Hepatocyte (in vitro differentiated cells): ENCODE results near the gene DDX18. TPM values are rescaled to one million over a fixed set of nuclear protein-coding genes. Genes with fewer than 3 reads are reported as not detected.

Experiments
- DNase-seq: peaks from one replicate; pipeline ENCODE4 v3.0.0-alpha.2; 2016; ENCODE audit warnings: low spot score
- H2AFZ ChIP-seq: fragments of 200-600 bp; sonication (generic); 2 replicates; pipeline ENCODE4 v1.6.0; 2016; ENCODE audit warnings: antibody characterized with exemption, mild to moderate bottlenecking
- H3K27ac ChIP-seq: fragments of 200-600 bp; sonication (generic); 2 replicates; pipeline ENCODE4 v1.5.1; 2016; ENCODE audit warnings: mild to moderate bottlenecking
- H3K27me3 ChIP-seq: fragments of 200-600 bp; sonication (generic); 2 replicates; pipeline ENCODE4 v1.6.1; 2016
- H3K36me3 ChIP-seq: fragments of 200-600 bp; sonication (generic); replicated peaks from 2 replicates; pipeline ENCODE4 v1.5.1; 2016; ENCODE audit warnings: low read depth; ENCODE audit not compliant: insufficient read depth
- H3K4me1 ChIP-seq: fragments of 200-600 bp; sonication (generic); 2 replicates; pipeline ENCODE4 v1.5.1; 2016; ENCODE audit warnings: mild to moderate bottlenecking, moderate library complexity; ENCODE audit not compliant: insufficient read depth
- H3K4me2 ChIP-seq: fragments of 200-600 bp; sonication (generic); 2 replicates; pipeline ENCODE4 v1.6.0; 2016
- H3K4me3 ChIP-seq: fragments of 200-600 bp; sonication (generic); 2 replicates; pipeline ENCODE4 v1.5.1; 2016; ENCODE audit warnings: mild to moderate bottlenecking
- H3K79me2 ChIP-seq: fragments of 200-600 bp; sonication (generic); 2 replicates; pipeline ENCODE4 v1.6.0; 2017; ENCODE audit warnings: mild to moderate bottlenecking
- H3K9me2 ChIP-seq: fragments of 200-600 bp; sonication (generic); replicated peaks from 2 replicates; pipeline ENCODE4 v1.6.0; 2017; ENCODE audit warnings: mild to moderate bottlenecking; ENCODE audit not compliant: insufficient read depth
- H3K9me3 ChIP-seq: fragments of 200-600 bp; sonication (generic); 2 replicates; pipeline ENCODE4 v1.5.1; 2016; ENCODE audit warnings: low read depth, mild to moderate bottlenecking
- H4K20me1 ChIP-seq: fragments of 200-600 bp; sonication (generic); 2 replicates; pipeline ENCODE4 v1.6.0; 2016; ENCODE audit warnings: mild to moderate bottlenecking; ENCODE audit not compliant: insufficient read depth, poor library complexity, severe bottlenecking
- CTCF ChIP-seq: fragments of 200-600 bp; sonication (generic); IDR thresholded peaks from 2 replicates; pipeline ENCODE4 v1.5.1; 2016; ENCODE audit warnings: antibody characterized with exemption, mild to moderate bottlenecking; ENCODE audit not compliant: poor library complexity
- EZH2 ChIP-seq: fragments of 200-600 bp; sonication (generic); IDR thresholded peaks from 2 replicates; pipeline ENCODE4 v1.6.1; 2016; ENCODE audit warnings: antibody characterized with exemption, mild to moderate bottlenecking, borderline replicate concordance
- EZH2phosphoT487 ChIP-seq: fragments of 200-600 bp; sonication (generic); IDR thresholded peaks from one replicate; pipeline ENCODE4 v1.6.1; 2018; ENCODE audit warnings: antibody characterized with exemption, mild to moderate bottlenecking, low read depth, moderate library complexity; ENCODE audit not compliant: unreplicated experiment, severe bottlenecking
- WGBS: methylation state at CpG from one replicate; pipeline ENCODE4 v1.1.6; 2016; ENCODE audit warnings: low lambda C conversion rate; ENCODE audit errors: missing lambda C conversion rate; 5-methylcytosine and 5-hydroxymethylcytosine counted together
- polyA plus RNA-seq: library from polyadenylated mRNA; unstranded; fragments of >200 nt; fragmentation: Nextera tagmentation; extraction: Ambion mirVana; gene quantifications from 2 replicates; pipeline ENCODE4 v1.2.1, GENCODE V29; 2016
- total RNA-seq: library from RNA; depleted of rRNA; stranded (reverse); fragments of >200 nt; gene quantifications from 2 replicates; pipeline ENCODE4 v1.2.3, GENCODE V29; 2014

Gene DDX18
- total and polyA plus RNA-seq, 2 experiments from 2014 or later: 27.7 to 58.9 TPM

GRCh38 chr2:117850461-117850860 is 36.0 kb downstream of the DDX18 start:
- WGBS: 6% methylated on average over 4 of the region's 4 CpGs
- Histone ChIP-seq H3K9me2 (no peaks in the 10 kb centered on the region), H4K20me1 (no peaks in the 10 kb centered on the region), H3K36me3 (no peaks in the 10 kb centered on the region), H3K4me2 (no peak overlapping the region), H3K4me1 (no peaks in the 10 kb centered on the region), H3K27ac (no peak overlapping the region), H3K4me3 (no peak overlapping the region), H2AFZ (no peak overlapping the region), H3K79me2 (no peaks in the 10 kb centered on the region), H3K9me3 (no peaks in the 10 kb centered on the region), H3K27me3 (peaks cover 37% of the 10 kb centered on the region)
- TF ChIP-seq EZH2 (no peak), EZH2phosphoT487 (no peak), CTCF (no peak)
- DNase-seq: no peak

GRCh38 chr2:117851969-117852368 is 37.5 kb downstream of the DDX18 start:
- no peaks in the 10 kb centered on the region for H3K36me3 ChIP-seq
- H3K27me3 ChIP-seq: peaks cover 37% of the 10 kb centered on the region
- H3K27ac ChIP-seq: no peak overlapping the region
- 49% methylated on average over 3 of the region's 3 CpGs for WGBS
- no peak for TF ChIP-seq EZH2
- no peak for TF ChIP-seq EZH2phosphoT487
- no peak for TF ChIP-seq CTCF
- H4K20me1 ChIP-seq: no peaks in the 10 kb centered on the region
- no peak overlapping the region for H2AFZ ChIP-seq
- no peaks in the 10 kb centered on the region for H3K4me1 ChIP-seq
- no peak for DNase-seq
- H3K9me2 ChIP-seq: no peaks in the 10 kb centered on the region
- H3K9me3 ChIP-seq: no peaks in the 10 kb centered on the region
- no peak overlapping the region for H3K4me3 ChIP-seq
- H3K4me2 ChIP-seq: no peak overlapping the region
- H3K79me2 ChIP-seq: no peaks in the 10 kb centered on the region

- no peak overlapping the region for H3K4me2 ChIP-seq
Observed at GRCh38 chr2:117853316-117853715, 38.8 kb downstream of the DDX18 start.

More at GRCh38 chr2:117853316-117853715, 38.8 kb downstream of the DDX18 start:
- H3K4me3 ChIP-seq: no peak overlapping the region
- peaks cover 37% of the 10 kb centered on the region for H3K27me3 ChIP-seq
- H2AFZ ChIP-seq: no peak overlapping the region
- H3K27ac ChIP-seq: no peak overlapping the region
- H3K79me2 ChIP-seq: no peaks in the 10 kb centered on the region
- no peaks in the 10 kb centered on the region for H3K36me3 ChIP-seq
- 51% methylated on average over 2 of the region's 2 CpGs for WGBS
- no peaks in the 10 kb centered on the region for H3K4me1 ChIP-seq
- no peaks in the 10 kb centered on the region for H3K9me2 ChIP-seq
- TF ChIP-seq EZH2 (no peak), EZH2phosphoT487 (no peak), CTCF (no peak)
- no peaks in the 10 kb centered on the region for H4K20me1 ChIP-seq
- no peaks in the 10 kb centered on the region for H3K9me3 ChIP-seq
- DNase-seq: no peak
